GM13977 (cell line): ENCODE results near the gene CDH4.

ENCODE experiments used
- DNase-seq: peaks from one replicate; pipeline ENCODE4 v3.0.0; 2012; ENCODE audit warnings: low spot score
- CTCF ChIP-seq: IDR thresholded peaks from 2 replicates; pipeline ENCODE4 v1.5.1; 2012; ENCODE audit warnings: mild to moderate bottlenecking, control low read depth; ENCODE audit not compliant: insufficient read depth; ENCODE audit errors: extremely low read depth, missing control alignments
- in situ Hi-C: fragments of 300-500 bp; cut with MboI; formaldehyde crosslinking; loops from one replicate; pipeline ENCODE4 v1.12.0; 2022; ENCODE audit warnings: low sequenced_read_pairs, low pct_unique_long_range_greater_than_20kb, mixed read lengths, inconsistent platforms; ENCODE audit not compliant: unreplicated experiment

CDH4 gene

DNA sequence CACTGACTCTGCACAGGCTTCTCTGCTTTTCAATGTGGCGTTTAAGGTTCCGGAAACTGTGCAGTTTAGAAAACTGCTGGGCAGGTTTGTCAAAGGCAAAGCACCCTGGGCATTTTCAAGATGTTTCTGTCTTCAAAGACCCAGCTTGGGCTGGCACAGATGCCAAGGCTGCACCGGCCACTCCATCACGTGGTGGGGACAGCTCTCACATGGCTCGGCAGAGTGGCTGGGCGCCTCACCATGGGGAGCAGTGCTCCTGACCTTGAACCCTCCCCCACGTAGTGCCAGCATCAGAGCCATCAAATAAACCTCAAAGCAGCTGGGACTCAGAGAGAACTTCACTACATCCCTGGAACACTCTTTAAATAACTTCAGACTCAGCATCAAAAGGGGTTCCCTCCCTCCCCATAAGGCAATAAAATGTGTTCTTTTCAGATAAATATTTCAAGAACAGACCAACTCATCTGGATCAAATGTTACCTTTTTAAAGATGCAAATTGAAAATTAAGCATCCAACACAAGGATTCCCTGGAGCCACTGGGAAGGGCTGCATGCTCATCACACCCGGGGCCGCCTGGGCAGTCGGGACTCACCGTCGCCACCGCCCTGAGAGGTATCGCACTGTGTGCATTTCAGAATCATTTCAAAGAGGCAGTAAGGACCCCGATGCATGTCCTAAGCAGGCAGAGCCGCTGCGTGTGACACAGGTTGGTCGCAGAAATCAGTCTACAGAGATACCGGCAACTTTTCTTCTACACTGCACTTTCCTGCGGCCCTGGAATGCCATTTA is 157.1 kb downstream of the CDH4 start:
- no peak for TF ChIP-seq CTCF
- DNase-seq = no peak
- in situ Hi-C loops = no loop called here

DNA sequence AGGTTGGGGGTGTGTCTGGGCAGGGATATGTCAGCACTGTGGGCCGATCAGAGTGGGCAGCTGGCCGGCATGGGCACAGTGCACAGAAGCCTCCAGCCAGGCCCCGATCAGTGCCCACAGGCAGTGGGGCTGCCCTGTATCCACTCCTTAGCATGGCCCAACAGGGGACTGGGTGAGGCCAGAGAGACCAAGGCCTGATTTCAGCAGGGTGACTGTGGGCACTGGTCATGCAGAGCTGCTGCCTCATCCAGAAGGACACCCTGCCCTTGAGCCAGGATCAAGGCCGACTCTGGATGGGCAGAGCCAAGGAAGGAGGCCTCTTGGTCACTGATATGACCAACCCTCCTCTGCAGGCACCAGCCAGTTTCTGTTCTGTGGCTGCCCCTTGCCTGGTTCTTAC is 159.7 kb downstream of the CDH4 start:
- in situ Hi-C loops = no loop called here
- DNase-seq = no peak

DNA sequence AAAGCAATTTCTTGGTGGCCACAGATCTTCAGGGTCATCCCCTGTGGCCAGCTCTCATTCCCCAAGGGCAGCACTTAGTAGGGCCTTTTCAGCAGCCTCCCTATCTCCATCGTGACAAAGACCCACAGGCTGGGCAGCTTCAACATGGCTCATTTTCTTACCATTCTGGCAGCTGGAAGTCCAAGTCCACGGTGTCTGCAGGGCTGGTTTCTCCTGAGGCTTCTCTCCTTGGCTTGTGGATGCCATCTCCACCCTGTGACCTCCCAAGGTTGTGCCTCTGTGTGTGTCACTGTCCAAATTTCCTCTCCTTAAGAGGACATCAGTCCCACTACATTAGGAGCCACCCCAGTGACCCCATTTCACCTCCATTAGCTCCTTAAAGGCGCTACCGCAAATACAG is 161.7 kb downstream of the CDH4 start:
- in situ Hi-C loops = no loop called here
- TF ChIP-seq CTCF = no peak
- DNase-seq = no peak

More for the DNA sequence above, 159.7 kb downstream of the CDH4 start:
- no peak for TF ChIP-seq CTCF

GRCh38 chr20:61414455-61414991 is 162.5 kb downstream of the CDH4 start:
- no peak for DNase-seq
- in situ Hi-C loops = no loop called here
- TF ChIP-seq CTCF = no peak

GRCh38 chr20:61416546-61416945 is 164.5 kb downstream of the CDH4 start:
- no peak for DNase-seq
- TF ChIP-seq CTCF = no peak
- in situ Hi-C loops = no loop called here

- DNase-seq = no peak
- in situ Hi-C loops = no loop called here
- no peak for TF ChIP-seq CTCF
These were observed 165.3 kb downstream of the CDH4 start for GRCh38 chr20:61417221-61417941.
